GOT3 (cell line): Measurements from ENCODE around the gene RIPPLY3.

Experiments
- DNase-seq: peaks from one replicate; lab custom pipeline; 2025; ENCODE audit warnings: mixed read lengths; lab: John Stamatoyannopoulos, UW

RIPPLY3 gene, protein sequence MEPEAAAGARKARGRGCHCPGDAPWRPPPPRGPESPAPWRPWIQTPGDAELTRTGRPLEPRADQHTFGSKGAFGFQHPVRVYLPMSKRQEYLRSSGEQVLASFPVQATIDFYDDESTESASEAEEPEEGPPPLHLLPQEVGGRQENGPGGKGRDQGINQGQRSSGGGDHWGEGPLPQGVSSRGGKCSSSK

DNA sequence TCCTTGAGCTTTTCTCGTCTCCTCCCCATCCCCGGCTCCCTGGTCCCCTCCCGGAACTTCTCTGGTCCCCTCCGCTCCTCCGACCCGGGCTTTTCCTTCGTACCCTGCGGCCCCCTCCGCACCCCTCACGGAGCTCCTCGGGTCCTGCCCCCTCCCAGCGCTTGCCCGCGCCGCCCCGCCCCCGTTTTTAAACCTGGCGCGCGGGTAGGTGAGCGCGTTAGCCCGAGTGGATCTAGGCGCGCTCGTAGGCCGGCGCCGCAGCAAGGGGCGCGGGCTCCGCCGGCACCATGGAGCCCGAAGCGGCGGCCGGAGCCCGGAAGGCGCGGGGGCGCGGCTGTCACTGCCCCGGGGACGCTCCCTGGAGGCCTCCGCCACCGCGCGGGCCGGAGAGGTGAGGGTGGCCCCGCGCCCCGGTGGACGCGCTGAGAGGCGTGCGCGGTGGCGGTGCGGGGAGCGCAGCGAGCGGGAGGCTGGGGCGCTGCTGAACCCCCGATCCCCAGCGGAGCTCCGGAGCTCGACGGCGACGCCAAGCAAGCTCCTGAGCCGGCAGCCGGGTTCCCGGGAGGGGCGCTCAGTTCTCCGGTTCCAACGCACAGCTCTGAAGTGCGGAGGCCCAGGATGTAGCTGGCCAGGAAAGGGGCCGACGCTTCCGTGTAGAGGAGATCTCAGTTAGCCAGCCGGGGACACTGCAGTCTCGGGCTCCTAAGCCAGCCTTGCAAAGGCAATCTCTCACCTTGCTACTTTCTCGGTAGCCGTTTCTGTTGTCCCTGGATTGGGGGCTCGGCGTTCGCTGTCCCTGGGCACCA lies at the start of gene RIPPLY3:
Gene RIPPLY3, plus strand, starts transcription at position 217 of the 806 bp plus-strand sequence. Its CDS starts 71 bp downstream, at position 288.
- no peak for DNase-seq

DNA sequence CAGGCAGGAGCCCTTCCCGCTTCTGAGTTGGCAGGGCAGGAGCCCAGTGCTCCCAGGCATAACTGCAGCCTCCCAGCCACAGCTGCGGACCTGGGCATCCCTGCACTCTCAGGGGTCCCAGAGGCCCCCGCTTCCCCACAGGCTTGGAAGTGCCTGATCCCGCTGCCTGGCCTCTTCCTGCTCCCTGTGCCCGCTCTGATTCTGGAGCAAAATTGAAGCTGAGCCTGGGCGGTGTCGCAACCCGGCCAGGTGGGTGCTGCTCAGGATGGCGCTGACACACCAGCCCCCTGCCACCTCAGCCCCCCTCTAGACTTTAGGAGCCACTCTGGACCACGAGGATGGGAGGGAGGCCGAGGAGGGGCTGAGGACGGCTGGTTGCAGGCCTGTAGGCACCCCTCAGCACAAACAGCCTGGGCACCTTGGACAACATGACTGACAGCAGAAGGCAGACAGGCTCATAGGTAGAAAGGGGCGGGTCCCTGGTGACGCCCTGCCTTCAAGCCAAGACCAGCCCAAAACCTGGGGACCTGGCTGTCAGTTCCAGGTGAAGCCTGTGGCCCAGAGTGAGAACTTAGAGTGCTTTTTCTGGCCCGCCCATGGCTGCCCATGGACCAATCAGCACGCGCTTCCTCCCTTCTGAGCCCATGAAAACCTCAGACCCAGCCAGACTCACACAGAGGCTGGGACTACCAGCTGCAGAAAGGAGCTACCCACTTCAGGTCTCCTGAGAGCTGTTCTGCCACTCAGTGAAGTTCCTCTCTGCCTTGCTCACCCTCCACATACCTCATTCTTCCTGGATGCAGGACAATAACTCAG lies 47.3 kb upstream of the RIPPLY3 start:
- no peak for DNase-seq

DNA sequence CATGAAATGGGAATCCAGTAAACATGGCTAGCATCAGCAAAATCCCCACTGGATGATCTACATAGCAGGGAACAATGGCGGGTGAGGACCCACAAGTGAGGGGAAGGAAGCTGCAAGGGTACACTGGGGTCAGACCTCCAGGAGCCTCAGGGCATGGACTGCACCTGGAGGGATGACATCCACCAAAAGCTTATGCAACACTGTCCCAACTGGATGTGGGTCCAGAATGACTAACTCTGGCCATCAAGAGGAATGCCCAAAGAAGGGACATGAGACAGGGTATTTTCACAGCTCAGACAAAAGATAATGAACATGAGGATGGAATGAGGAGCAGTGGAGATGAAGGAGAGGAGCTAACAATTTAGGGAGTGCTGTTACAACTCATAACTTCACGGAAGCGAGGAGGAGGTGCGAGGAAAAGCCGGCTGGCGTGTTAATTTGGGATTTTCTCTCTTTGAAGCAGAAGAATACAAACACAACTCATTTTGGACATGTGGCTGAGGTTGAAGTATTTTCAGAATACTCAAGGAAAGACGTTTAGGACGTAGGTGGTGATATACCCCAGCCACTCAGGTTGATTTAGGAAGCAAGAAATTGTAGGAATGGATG lies 45.7 kb upstream of the RIPPLY3 start:
- DNase-seq = no peak

DNA sequence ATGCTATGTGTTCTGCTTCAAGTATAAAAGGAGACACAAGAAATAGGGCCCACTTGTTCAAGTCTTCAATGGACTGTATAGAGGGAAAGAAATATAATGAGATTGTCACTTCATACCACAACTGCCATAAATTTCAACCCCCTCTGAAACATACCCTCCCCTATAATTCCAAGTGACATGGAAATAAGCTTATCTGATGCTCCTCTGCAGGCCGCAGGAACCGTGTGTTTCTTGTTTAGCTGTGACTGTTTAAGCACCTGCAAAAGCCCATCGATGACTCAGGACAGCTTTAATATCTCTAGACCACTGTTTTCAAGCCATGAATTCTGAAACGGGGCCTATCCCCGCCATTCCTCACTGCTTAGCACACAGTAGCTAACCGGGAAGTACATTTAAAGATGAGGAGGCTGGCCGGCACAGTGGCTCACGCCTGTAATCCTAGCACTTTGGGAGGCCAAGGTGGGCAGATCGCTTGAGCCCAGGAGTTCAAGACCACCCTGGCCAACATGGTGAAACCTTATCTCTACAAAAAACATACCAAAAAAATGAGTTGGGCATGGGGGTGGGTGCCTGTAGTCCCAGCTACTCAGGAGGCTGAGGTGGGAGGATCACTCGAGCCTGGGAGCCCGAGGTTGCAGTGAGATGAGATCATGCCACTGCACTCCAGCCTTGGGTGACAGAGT lies 44.3 kb upstream of the RIPPLY3 start:
- DNase-seq = no peak

DNA sequence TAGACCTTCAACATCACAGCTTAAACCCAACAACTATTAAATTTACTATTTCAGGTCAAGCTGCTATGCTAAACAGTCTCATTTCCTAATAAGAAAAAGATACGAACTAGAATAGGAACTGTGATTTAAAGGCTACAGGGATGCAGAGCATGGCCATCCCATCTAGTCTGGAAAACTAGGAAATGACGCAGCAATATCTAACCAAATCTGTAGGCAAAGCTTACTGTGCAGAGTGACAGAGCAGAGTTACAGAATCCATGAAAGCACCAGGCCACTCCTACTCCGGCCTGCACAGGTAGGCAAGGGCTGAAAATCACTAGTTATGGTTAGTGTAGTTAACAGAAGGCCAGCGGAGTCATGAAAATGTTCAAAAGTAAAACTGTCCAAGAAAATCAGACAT lies 42.1 kb upstream of the RIPPLY3 start:
- no peak for DNase-seq

DNA sequence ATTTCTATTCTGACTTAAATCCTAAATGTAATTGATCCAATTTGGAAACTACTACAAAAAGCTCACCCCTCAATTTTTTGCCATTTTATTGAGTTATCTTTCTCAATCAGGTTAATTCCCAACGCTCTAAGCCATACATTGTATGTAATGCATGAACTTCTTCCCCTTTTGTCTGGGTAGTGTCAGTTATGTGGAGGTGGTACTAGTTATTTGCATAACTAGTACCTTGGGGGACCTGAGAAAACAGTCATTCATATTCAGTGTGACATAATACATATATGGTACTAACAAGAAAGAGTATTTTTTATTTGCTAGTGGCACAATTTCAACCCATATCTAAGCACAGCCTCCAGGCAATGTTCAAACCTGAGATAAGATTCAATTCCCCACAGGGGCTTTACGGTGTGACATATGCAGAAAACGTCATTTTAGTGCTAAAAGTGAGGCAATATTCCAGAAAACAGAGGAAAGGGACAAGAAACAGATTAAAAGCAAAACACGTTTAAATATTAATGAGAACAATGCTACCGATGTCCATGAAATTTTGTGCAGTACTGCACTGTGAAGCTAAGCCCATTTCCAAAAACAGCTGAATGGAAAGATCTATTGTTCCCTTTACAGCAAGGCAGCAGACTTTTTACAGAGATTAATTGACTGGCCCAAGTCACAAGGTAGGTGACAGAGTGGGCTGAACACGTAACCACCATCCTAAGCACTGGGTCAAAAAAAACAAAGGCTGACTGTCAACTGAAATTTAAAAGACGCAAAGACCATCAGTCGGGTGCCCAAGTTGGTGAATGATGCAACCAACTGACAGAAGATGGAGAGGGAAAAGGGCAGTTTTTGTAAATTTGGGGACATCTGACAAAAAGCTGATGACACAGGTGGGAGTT lies 41.4 kb upstream of the RIPPLY3 start:
- DNase-seq = no peak

DNA sequence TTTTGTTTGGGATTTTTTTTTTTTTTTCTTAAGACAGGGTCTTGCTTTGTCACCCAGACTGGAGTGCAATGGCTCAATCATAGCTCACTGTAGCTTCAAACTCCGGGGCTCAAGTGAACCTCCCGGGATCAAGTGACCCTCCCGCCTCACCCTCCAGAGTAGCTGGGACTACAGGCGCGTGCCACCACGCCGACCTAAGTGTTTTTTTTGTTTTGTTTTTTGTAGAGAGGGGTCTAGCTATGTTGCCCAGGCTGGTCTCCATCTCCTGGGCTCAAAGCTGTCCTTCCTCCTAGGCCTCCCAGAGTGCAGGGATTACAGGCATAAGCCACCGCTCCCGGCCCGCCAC lies 40.8 kb upstream of the RIPPLY3 start:
- no peak for DNase-seq

DNA sequence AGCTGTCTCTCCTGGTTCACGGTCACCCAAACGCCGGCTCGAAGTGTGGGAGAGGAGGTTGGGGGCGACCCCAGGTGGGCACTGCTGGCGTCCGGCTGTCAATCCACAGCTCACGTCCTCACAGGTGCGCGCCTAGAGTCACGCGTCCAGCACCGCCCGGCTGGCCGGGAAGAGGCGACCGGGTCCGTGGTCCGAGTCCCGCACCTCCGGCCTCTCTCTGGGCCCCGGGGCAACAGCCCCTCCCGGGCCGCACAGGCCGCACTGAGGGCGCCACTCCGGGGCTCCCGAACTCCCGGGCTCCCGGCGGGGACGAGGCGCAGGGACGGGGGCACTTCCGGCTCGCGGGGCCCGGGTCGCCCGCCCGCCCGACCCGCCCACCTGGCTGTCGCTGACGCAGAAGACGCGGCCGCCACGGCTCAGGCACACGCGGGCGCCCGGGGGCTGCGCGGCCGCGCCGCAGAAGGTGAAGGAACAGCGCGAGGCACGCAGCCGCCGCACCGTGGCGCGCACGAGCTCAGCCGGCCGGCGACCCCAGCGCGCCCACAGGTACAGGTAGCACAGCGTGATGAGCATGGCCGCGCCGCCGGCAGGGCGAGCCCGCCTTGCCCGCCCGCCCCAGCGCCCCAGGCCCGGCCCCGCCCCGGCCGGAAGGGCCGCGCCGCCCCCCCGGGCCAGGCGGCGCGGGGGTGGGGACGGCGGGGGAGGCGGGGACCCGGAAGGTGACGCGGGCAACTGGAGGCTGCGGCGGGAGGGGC lies 40.3 kb upstream of the RIPPLY3 start, which contains the start of gene HLCS:
Gene HLCS, minus strand, starts transcription at position 604 of the 755 bp plus-strand sequence. Its CDS starts 31 bp downstream, at position 573.
- DNase-seq = no peak

DNA sequence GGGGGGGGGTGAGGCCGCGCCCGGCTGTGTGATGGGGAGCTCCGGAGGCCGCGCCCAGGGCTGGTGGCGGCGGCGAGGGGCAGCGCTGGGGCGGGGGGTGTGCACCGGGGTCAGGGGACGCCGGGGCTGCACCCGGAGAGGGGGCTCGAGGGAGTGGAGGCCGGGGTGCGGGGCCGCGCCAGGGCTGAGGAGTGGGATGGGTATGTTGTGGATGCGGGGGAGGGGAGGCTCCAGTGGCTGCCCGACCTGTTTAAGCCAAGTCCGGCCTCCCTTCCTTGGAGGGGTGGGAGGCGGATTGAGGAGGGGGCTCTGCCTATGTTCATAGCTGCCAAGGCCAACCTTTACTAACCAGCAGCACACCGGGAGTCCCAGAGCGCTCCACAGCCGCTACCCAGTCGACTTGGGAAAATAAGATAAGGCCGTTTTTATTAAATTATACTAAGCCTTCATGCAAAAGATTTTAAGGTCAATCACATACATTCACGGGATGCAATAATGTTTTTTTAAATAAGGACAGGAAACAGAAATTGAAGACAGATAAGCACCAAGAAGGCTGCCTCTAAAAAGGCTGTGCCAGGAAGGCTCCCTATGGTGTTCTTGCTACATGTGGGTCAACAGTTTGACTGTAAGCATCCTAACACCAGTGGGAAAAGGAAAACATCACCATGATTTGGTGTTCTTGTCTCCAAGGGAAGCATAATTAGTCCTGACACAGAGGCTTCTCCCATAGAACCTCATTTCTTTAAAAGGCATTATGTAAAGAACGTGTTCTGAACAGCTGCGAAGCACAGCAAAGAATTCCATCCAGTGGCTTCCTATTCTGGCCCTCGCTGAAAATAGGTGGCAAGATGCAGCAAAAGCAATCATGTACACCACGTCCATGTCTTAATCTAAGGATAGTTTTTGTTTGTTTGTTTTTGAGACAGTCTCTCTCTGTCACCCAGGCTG lies 39.4 kb upstream of the RIPPLY3 start:
- no peak for DNase-seq

DNA sequence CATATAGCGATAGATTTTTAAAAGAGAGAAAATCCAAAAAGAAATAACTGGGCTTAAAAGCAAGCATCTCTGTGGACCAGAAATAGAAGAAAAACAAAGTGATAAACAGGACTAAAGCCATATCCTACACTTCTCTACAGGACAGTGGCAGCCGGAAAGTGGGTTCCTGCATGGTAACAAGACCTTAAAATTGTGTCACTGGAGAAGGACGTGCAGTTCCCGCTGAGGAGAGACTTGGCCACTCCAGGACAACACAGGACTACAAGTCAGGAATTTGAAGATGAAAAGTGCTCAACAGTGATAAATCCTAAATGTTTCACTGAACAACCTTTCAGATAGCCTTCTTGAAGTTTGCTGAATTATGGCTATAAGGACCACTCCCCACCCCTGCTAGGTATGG lies 38.1 kb upstream of the RIPPLY3 start:
- DNase-seq = no peak

DNA sequence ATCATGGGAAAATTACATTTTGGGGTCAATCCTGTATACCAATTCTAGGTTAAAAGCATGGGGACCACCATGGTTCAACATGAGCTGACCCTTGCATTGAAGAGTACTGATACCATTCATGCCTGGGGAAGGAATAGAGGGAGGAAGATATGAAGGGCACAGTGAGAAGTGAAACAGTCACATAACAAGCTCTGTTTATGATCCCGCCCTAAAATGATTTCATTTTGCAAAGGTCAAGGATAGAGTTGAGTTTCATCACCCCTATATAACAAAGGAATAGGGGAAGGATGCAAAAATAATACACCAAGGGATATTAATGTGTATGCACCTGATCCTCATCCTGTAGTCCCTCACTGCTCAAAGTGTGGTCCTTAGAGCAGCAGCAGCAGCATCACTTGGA lies 37.5 kb upstream of the RIPPLY3 start:
- no peak for DNase-seq

DNA sequence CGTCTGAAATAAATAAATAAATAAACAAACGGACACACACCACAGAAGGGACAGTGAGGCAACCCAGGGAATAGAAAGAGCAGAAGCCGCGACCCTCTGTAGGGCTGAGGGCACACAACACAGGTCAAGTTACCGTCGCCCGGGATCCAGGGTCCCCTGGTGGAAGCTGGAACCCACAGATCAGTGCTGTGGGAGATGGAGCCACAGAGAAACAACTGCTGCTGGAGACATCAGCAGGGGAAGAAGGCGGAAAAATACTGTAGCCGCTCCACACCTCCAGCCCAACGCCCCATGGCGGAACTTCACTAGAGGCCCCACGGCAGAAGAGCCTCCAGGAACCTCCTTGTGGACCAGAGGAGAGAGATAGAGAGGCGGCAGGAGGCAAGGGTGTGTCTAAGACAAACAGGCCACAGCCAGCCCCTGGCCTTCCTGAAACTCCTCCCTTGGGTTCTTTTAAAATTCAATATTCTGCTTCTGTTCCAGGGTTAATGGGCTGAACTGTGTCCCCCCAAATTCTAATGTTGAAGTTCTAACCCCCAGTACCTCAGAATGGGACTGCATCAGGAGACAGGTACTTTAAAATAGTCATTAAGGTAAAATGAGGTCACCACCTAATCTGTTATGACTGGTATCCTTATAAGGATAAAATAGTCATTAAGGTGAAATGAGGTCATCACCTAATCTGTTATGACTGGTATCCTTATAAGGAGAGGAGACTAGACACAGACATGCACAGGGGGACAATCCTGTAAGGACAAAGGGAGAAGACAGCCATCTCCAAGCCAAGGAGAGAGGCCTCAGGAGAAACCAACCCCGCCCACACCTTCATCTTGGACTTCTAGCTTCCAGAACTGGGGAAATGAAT lies 32.3 kb upstream of the RIPPLY3 start:
- DNase-seq = no peak

DNA sequence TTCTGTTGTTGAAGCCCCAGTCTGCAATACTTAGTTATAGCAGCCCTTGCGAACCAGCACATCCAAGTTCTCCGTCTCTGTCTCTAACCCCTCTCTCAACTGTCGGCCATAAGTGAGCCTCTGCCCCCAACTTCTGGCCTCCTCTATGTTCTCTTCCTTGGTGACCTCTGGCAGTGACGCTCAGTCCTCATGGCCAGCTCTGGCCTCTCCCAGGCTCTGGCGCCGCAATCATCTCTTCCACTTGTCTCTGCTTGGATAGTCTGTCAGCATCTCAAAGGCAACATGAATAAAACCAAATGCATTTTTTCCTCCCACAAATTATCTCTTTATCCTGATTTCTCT lies 31.7 kb upstream of the RIPPLY3 start:
- DNase-seq = no peak

DNA sequence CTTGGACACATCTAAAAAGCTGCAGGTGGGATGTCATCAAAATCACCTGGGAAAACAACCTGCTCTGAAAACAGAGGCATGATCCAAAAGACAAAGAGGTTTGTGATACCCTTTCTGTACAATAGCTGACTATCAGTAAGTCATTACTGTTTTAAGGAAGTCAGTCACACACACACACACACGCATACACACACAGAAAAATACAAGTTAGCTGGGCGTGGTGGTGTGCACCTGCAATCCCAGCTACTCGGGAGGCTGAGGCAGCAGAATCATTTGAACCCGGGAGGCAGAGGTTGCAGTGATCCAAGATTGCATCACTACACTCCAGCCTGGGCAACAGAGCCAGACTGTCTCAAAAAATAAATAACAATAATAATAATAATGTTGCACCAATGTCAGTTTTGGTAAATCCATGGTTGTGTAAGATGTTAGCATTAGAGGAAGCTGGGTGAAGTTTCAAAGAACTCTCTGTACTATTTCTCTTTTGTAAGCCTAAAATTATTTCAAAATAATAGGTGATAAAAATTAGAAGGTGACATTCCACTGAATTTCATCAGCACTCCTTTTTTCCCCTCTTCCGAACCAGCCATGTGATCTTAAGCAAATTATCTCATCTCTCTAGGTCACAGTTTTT lies 30.2 kb upstream of the RIPPLY3 start:
- DNase-seq = no peak

DNA sequence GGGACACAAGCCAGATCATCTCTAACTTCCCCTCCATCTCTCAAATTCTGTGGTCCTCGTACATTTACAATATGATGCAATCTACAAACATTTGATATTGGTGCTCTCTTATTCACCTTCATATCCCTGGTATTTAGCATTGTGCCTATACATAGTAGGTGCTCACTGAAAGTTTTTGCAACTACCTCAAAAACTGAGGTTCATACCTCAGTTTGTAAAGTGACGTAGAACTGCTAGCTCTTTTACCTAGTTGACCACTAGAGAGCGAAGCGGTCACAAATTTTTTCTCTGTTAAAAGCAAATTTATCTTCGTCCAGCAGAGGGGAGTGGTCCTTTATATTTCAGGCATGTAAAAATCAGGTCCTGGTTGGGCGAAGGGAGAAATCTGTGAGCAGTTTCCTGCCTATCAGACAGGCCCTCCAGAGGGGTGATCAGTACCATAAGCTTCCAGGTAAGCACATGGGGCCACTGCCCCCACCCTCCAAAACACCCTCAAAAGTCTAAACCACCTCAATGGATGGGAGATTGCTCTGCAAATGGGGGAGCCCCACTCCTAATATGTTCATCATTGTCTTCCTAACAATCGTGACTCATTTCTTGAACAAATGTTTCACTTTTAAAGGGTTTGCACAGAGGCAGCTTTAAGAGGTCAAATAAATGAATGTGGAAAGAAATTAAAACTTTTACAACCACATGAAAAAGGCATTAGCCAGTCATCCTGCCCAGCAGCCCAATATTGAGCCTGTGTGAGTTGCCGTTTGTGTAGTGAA lies 29.4 kb upstream of the RIPPLY3 start:
- no peak for DNase-seq

DNA sequence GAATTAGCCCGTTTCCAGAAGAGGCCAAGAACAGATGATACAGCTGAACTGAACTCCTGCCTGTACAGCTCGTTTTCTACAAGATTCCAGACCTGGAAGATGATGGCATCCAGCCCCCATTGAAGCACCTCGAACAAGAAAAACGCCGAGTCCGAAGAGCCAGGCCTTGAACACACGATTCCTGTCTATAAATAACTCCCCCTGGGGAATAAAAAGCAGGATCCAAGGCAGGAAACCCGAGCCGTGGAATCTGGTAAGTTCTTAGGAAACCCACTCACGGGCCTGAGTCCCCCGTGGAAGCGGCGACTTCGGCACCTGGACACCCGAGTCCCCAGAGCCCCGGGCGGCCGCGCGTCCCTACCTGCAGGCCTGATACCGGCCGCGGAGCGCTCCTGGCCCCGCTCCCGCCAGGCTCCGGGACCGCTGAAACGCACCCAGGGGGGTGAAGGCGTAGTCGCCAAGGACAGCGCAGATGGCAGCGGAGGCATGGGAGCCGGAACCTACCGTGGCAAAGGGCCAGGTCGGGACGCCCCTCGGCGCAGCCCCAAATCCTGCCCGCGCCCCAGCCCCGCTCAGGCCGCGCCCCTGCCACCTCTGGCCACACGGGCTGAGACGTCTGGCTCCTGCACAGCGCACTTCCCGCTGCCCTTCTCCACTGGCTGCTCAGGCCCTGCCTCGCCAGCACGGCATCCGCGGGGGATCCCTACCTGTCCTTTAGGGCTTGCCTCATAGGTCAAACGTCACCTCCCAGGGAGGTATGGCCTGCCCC lies 26.0 kb upstream of the RIPPLY3 start:
- DNase-seq = no peak
